Body of pancreas (tissue), 4 donors: Measurements from ENCODE around the gene DYNC1I1.

Source experiments
- POLR2A ChIP-seq, 3 donors: fragments of 450-650 bp; IDR thresholded peaks; one replicate each; pipeline ENCODE4 v1.6.1; 2016; ENCODE audit warnings: antibody characterized with exemption in 3 of 3, mild to moderate bottlenecking in 2 of 3
- TF ChIP-seq, protein P1 (sequence below), 7 experiments: fragments of 450-650 bp in 4 of 7; fragments of 200-600 bp in 3 of 7; sonication (generic) in 3 of 7; IDR thresholded peaks; one replicate each; pipeline ENCODE4 v1.5.1; 2016 to 2019; ENCODE audit warnings: antibody characterized with exemption in 7 of 7

DNA sequence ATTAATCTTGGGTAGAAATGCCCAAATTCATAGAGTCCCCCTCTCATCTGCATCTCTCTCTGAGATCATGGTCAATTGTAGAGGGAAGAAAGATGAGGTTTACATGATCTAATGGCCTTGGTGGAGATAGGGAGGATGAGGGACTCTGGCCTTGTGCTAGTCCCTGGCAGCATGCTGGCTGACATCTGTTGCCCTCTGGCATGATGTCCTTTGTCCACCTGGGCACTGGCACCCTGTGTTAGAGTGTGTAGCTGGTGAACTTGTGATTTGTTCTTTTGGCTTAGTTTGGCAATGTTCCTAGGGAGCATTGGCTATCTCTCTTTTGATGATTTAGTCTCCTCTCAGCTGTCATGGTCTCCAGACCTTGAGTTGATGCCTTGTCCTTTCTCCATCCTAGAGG lies 103.2 kb downstream of the DYNC1I1 start:
- TF ChIP-seq, protein P1, sequence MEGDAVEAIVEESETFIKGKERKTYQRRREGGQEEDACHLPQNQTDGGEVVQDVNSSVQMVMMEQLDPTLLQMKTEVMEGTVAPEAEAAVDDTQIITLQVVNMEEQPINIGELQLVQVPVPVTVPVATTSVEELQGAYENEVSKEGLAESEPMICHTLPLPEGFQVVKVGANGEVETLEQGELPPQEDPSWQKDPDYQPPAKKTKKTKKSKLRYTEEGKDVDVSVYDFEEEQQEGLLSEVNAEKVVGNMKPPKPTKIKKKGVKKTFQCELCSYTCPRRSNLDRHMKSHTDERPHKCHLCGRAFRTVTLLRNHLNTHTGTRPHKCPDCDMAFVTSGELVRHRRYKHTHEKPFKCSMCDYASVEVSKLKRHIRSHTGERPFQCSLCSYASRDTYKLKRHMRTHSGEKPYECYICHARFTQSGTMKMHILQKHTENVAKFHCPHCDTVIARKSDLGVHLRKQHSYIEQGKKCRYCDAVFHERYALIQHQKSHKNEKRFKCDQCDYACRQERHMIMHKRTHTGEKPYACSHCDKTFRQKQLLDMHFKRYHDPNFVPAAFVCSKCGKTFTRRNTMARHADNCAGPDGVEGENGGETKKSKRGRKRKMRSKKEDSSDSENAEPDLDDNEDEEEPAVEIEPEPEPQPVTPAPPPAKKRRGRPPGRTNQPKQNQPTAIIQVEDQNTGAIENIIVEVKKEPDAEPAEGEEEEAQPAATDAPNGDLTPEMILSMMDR (IDR thresholded peaks at IDR 0.05): no peak
- TF ChIP-seq POLR2A (IDR thresholded peaks at IDR 0.05): no peak
